HCT116 (cell line): ENCODE results near the gene ARL15.

Experiments
- CTCF ChIP-seq, 3 experiments: fragments of 200-600 bp in 1 of 3; sonication (generic) in 1 of 3; IDR thresholded peaks in 2 of 3; conservative IDR thresholded peaks in 1 of 3; 2 replicates each; pipeline ENCODE4 v1.5.1; 2012 to 2017; ENCODE audit warnings: low read depth in 2 of 3, low read length in 2 of 3, antibody characterized with exemption in 1 of 3, borderline replicate concordance in 1 of 3, control low read depth in 1 of 3, mild to moderate bottlenecking in 1 of 3, mixed read lengths in 1 of 3, mixed run types in 1 of 3, moderate library complexity in 1 of 3; ENCODE audit not compliant: insufficient read depth in 1 of 3
- EZH2 ChIP-seq: fragments of 200-600 bp; sonication (generic); IDR thresholded peaks from 2 replicates; pipeline ENCODE4 v1.6.1; 2017; ENCODE audit warnings: antibody characterized with exemption, mixed run types
- EZH2phosphoT487 ChIP-seq: fragments of 200-600 bp; IDR thresholded peaks from 2 replicates; pipeline ENCODE4 v1.6.1; 2018; ENCODE audit warnings: antibody characterized with exemption, borderline replicate concordance
- POLR2AphosphoS5 ChIP-seq: IDR thresholded peaks from 2 replicates; pipeline ENCODE4 v1.6.1; 2011; ENCODE audit warnings: mild to moderate bottlenecking, low read depth, low read length, moderate library complexity
- REST ChIP-seq: IDR thresholded peaks from 2 replicates; pipeline ENCODE4 v1.6.1; 2012; ENCODE audit warnings: low read depth
- SP1 ChIP-seq: IDR thresholded peaks from 2 replicates; pipeline ENCODE4 v1.6.1; 2012; ENCODE audit warnings: low read depth
- YY1 ChIP-seq: IDR thresholded peaks from 2 replicates; pipeline ENCODE4 v1.6.1; 2011; ENCODE audit warnings: low read length, low read depth, moderate library complexity, mild to moderate bottlenecking; ENCODE audit not compliant: insufficient replicate concordance; ENCODE audit errors: extremely low read depth
- ZNF274 ChIP-seq: fragments of 200-500 bp; sonication (Bioruptor generic); IDR thresholded peaks from 2 replicates; pipeline ENCODE4 v1.6.1; 2014; ENCODE audit warnings: mild to moderate bottlenecking, low read depth, low read length, inconsistent platforms
- TF ChIP-seq, protein P1 (sequence below): IDR thresholded peaks from 2 replicates; pipeline ENCODE4 v1.6.1; 2012
- TF ChIP-seq, protein P2 (sequence below): IDR thresholded peaks from 2 replicates; pipeline ENCODE4 v1.6.1; 2012

- TF ChIP-seq, protein P1, sequence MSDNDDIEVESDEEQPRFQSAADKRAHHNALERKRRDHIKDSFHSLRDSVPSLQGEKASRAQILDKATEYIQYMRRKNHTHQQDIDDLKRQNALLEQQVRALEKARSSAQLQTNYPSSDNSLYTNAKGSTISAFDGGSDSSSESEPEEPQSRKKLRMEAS: no peak
- TF ChIP-seq CTCF (IDR thresholded peaks at IDR 0.05 in 2 of 3, conservative IDR thresholded peaks at IDR 0.05 in 1 of 3; ENCODE audit: borderline replicate concordance in 1 of 3, insufficient read depth in 1 of 3, low read depth in 2 of 3, low read length in 2 of 3) (no peak), EZH2phosphoT487 (no peak), SP1 (no peak), EZH2 (no peak), YY1 (no peak), ZNF274 (no peak), POLR2AphosphoS5 (no peak), REST (no peak)
- TF ChIP-seq, protein P2, sequence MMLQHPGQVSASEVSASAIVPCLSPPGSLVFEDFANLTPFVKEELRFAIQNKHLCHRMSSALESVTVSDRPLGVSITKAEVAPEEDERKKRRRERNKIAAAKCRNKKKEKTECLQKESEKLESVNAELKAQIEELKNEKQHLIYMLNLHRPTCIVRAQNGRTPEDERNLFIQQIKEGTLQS: no peak
Observed at GRCh38 chr5:53902296-53902907, 408.0 kb downstream of the ARL15 start.
